ENCODE data around the gene RSPH10B2. TPM values are rescaled to one million over a fixed set of nuclear protein-coding genes. Genes with fewer than 3 reads are reported as not detected.
"Not testable (repeated sequence)": the region's sequence is repeated elsewhere in the genome, so short reads cannot be mapped to it uniquely, and the experiment has no call there.

RSPH10B2 gene
- total RNA-seq, 2 experiments from 2014 or later = 1.0 to 1.2 TPM

DNA sequence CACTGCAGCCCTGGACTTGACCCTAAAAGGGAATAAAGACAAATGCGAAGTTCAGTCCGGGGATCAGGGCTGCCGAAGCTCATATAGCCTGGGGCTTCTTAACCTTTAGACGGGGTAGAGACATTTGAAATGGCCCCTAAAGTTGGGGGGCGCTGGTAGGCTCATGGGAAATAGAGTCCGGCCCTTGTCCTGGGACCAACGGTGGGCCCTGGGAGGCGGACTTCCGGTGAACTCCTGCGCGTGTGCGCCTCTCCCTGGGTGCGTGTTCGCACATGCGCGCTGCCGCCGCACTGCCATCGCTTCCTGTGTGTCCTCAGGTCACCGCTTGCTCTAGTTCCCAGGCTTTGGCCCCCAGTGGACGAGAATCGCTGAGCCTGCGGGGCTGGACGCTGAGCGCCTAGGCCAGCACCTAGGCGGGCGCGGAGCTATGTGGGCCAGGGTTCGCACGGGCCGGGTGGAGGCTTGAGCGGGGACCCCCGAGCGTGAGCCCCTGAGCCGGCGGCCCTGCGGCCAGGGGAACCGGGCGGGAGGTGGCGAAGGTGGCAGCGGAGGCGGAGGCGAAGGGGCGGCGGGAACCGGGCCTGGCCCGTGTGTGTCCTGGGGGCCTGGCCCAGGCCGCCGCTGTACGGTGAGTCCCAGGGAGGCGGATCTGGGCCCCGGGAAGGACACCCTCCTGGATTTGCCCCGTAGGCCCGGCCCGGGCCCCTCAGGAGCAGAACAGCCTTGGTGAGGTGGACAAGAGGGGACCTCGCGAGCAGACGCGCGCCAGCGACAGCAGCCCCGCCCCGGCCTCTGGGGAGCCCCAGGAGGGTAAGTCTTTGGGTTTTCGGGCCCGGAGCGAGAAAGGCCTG, 24.2 kb upstream of the RSPH10B2 start:
- CTCF ChIA-PET = no interaction called here
- H3K27ac Mint-ChIP-seq = peak overlapping the region; percentile 84

GRCh38 chr7:6730343-6730633, 23.6 kb upstream of the RSPH10B2 start:
- Mint-ChIP-seq H3K27me3 (no peaks in the 10 kb centered on the region), H3K27ac (peak overlapping the region; percentile 84), H3K4me3 (peak overlapping the region; percentile 85), H3K36me3 (peaks cover 42% of the 10 kb centered on the region), H3K4me1 (peaks cover 22% of the 10 kb centered on the region), H3K9me3 (ENCODE audit: low read depth) (no peaks in the 10 kb centered on the region)
- peak; percentile 54 for DNase-seq
- CTCF ChIA-PET = interaction anchor here (0.6 kb wide), 1 partner anchor 371 kb away, joined by 4 read pairs; no protein-coding TSS in a partner anchor
- no peak for ATAC-seq

More for the DNA sequence above, 24.2 kb upstream of the RSPH10B2 start:
- H3K36me3 Mint-ChIP-seq = peaks cover 38% of the 10 kb centered on the region
- H3K9me3 Mint-ChIP-seq (ENCODE audit: low read depth) = no peaks in the 10 kb centered on the region
- peaks cover 25% of the 10 kb centered on the region for H3K4me1 Mint-ChIP-seq
- H3K4me3 Mint-ChIP-seq = peak overlapping the region; percentile 85
- peak; percentile 99 for ATAC-seq
- peak; percentile 90 for DNase-seq
- H3K27me3 Mint-ChIP-seq = no peaks in the 10 kb centered on the region

DNA sequence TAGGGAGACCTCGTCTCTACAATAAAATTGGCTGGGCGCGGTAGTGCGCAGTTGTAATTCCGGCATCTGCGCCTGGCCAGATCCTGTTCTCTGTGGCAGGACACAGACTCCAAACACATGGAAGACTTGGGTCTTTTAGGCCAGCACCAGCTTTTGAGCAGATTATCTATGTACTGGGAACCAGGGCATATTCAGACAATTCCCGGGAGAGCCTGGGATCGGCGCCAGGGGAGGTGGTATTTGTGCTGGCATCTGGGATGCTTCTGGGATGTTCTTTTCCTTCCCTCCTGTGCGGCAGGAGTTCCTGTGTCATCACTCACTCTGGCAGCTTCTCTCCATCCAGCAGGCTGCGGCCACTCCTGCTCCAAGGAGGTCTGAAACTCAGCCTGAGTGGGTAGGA, 15.5 kb upstream of the RSPH10B2 start:
- H3K4me1 Mint-ChIP-seq; H3K27me3 Mint-ChIP-seq; DNase-seq; CTCF ChIA-PET; H3K27ac Mint-ChIP-seq; H3K4me3 Mint-ChIP-seq; ATAC-seq; H3K9me3 Mint-ChIP-seq (ENCODE audit: low read depth): not testable (repeated sequence)
- peaks cover 49% of the 10 kb centered on the region for H3K36me3 Mint-ChIP-seq

DNA sequence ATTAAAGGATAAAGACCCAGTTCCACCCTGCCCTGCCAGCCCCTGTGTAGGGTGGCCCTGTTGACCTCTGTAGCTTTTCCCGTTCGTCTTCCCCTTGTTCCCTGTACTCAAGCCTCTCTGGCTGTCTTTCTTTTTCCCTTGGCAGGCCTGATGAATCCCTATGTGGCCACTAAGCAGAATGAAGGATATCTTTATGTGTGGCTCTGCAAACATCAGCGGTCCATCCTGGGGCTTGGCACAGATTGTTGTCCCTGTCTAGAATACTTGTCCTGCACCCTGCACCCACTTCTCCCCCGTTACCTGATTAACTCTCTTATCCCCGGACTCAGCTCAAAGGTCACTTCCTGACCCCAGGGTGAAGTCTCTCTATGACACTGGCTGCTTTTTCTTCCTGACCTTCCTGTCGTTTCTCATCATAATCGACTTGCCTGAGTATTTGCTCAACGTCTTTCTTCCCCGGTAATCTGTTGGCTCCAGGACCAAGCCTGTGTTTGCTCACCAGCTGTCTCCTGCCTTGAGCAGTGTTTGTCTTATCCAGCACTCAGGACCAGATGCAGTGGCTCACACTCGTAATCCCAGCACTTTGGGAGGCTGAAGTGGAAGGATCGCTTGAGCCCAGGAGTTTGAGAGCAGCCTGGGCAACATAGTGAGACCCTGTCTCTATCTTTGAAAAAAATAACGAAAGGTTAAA, 9.3 kb upstream of the RSPH10B2 start:
- CTCF ChIA-PET; H3K4me1 Mint-ChIP-seq; H3K27me3 Mint-ChIP-seq; H3K9me3 Mint-ChIP-seq (ENCODE audit: low read depth); H3K4me3 Mint-ChIP-seq; ATAC-seq; H3K27ac Mint-ChIP-seq; DNase-seq: not testable (repeated sequence)
- peaks cover 20% of the 10 kb centered on the region for H3K36me3 Mint-ChIP-seq

DNA sequence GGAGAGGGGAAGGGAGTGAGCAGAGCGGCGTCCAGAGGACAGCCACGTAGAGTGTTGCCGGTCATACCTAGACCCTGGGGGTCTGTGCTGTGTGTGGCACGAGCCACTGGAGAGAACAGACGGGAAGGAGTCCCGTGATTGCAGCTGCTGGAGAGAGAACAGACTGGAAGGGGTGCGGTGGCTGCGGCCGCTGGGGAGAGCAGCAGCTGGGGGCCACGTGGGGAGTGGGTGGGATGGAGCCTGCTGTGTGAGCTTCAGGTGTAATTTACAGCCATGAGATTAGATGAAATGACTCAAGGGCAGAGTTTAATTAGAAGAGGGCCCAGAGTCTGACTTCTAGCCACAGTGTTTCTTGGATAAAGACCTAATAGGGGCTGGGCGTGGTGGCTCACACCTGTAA, 4.6 kb upstream of the RSPH10B2 start:
- H3K4me3 Mint-ChIP-seq; H3K36me3 Mint-ChIP-seq; H3K9me3 Mint-ChIP-seq (ENCODE audit: low read depth); CTCF ChIA-PET; ATAC-seq; DNase-seq; H3K4me1 Mint-ChIP-seq; H3K27ac Mint-ChIP-seq; H3K27me3 Mint-ChIP-seq: not testable (repeated sequence)

GRCh38 chr7:6750173-6750572, 3.7 kb upstream of the RSPH10B2 start:
- CTCF ChIA-PET; DNase-seq; H3K27me3 Mint-ChIP-seq; H3K36me3 Mint-ChIP-seq; H3K4me3 Mint-ChIP-seq; H3K27ac Mint-ChIP-seq; H3K4me1 Mint-ChIP-seq; H3K9me3 Mint-ChIP-seq (ENCODE audit: low read depth): not testable (repeated sequence)
- ATAC-seq = peak; percentile 23

GRCh38 chr7:6761186-6761585, 7.3 kb downstream of the RSPH10B2 start:
- H3K9me3 Mint-ChIP-seq (ENCODE audit: low read depth); H3K4me3 Mint-ChIP-seq; H3K27ac Mint-ChIP-seq; ATAC-seq; DNase-seq; H3K27me3 Mint-ChIP-seq; CTCF ChIA-PET; H3K36me3 Mint-ChIP-seq; H3K4me1 Mint-ChIP-seq: not testable (repeated sequence)

DNA sequence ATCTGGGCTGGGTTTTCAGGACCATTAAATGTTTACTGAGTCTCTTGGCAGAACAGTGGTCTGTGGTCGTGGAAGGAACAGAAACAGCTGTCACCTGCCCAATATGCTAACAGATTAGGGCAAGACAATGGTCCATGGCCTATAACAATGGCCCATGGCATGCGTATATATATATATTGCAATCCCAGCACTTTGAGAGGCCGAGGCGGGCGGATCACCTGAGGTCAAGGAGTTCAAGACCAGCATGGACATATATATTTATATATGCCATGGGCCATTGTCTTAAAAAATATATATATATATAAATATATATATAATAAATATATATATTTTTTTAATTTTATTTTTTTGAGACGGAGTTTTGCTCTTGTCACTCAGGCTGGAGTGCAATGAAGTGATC, 27.7 kb downstream of the RSPH10B2 start:
- H3K4me1 Mint-ChIP-seq; DNase-seq; H3K36me3 Mint-ChIP-seq; H3K9me3 Mint-ChIP-seq (ENCODE audit: low read depth); H3K27me3 Mint-ChIP-seq; ATAC-seq; CTCF ChIA-PET; H3K27ac Mint-ChIP-seq; H3K4me3 Mint-ChIP-seq: not testable (repeated sequence)

DNA sequence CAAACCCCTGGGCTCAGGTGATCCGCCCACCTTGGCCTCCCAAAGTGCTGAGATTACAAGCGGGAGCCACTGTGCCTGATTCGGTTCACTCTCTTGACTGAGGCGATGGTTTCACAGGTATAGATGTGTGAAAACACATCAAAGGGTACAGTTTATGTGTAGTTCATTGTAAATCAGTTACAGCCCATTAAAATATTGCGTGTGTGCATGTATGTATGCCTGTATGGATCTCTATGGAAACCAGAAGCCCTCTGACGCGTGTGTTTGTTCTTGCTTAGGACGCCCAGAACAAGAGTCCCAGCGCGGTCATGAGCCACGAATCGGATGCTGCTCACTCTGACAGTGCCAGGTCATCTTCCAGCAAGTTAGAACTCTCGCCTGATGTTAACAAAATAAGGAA, 35.5 kb downstream of the RSPH10B2 start:
- H3K27ac Mint-ChIP-seq; H3K27me3 Mint-ChIP-seq; H3K4me3 Mint-ChIP-seq; CTCF ChIA-PET; DNase-seq; H3K9me3 Mint-ChIP-seq (ENCODE audit: low read depth); H3K4me1 Mint-ChIP-seq; ATAC-seq; H3K36me3 Mint-ChIP-seq: not testable (repeated sequence)

DNA sequence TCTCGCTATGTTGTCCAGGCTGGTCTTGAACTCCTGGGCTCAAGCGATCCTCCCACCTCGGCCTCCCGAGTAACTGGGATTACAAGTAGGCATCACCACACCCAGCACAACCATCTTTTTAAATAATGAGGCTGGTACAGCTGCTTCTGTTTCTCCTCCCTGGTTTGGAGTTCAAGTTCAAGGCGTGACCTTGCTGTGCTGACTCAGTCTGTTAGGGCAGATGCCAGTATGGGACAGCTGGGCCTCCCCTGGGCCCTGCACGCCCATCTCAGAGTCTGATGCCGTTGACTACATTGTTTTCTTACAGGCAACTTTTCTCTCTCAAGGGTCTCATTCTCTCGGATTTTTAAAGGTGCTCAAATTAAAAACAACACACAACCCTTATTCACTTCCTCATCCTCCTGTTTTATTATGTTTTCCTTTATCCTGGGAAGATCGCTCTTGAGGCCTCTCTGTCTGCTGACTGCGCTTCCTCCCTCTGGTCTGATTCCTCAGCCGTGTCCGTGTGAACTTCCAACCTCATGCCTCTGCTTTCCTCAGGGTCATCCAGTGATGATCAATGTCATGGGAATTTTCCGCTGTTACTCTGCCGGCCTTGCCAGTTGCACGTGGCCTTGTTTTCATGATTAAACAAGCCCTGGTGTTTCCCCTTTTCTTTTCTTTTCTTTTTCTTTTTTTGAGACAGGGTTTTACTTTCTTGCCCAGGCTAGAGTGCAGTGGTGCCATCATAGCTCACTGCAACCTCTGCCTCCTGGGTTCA, 38.4 kb downstream of the RSPH10B2 start:
- H3K9me3 Mint-ChIP-seq (ENCODE audit: low read depth); H3K27ac Mint-ChIP-seq; H3K4me3 Mint-ChIP-seq; H3K27me3 Mint-ChIP-seq; DNase-seq; H3K36me3 Mint-ChIP-seq; CTCF ChIA-PET; H3K4me1 Mint-ChIP-seq; ATAC-seq: not testable (repeated sequence)

DNA sequence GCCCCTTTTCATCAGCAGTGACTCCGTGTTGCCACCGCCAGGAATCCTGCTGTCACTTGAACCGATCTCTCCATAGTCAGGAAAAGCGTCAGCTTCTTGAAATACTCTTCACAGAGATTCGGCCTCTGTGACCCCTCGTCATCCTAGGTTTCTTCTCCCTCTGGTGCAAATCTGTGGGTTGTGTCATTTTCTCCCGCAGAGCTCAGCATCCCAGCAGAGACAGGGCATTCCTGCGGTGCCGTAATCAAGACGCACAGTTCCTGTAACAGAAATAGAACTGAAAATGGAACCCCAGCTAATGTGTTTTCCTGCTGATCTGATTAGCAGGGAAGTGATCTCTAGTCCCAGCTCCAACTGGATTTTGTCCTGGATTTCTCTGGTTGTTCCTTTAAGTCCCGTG, 40.4 kb downstream of the RSPH10B2 start:
- H3K36me3 Mint-ChIP-seq; H3K27me3 Mint-ChIP-seq; H3K9me3 Mint-ChIP-seq (ENCODE audit: low read depth); CTCF ChIA-PET; DNase-seq; ATAC-seq; H3K4me1 Mint-ChIP-seq; H3K4me3 Mint-ChIP-seq; H3K27ac Mint-ChIP-seq: not testable (repeated sequence)

GRCh38 chr7:6797218-6797617, 43.3 kb downstream of the RSPH10B2 start:
- H3K27ac Mint-ChIP-seq; H3K9me3 Mint-ChIP-seq (ENCODE audit: low read depth); H3K27me3 Mint-ChIP-seq: not testable (repeated sequence)

GRCh38 chr7:6798047-6798446, 44.1 kb downstream of the RSPH10B2 start:
- H3K9me3 Mint-ChIP-seq (ENCODE audit: low read depth); H3K36me3 Mint-ChIP-seq; ATAC-seq; H3K27me3 Mint-ChIP-seq; CTCF ChIA-PET; H3K4me1 Mint-ChIP-seq; H3K4me3 Mint-ChIP-seq; H3K27ac Mint-ChIP-seq; DNase-seq: not testable (repeated sequence)

More at GRCh38 chr7:6797218-6797617, 43.3 kb downstream of the RSPH10B2 start:
- H3K4me1 Mint-ChIP-seq, ATAC-seq, CTCF ChIA-PET, H3K36me3 Mint-ChIP-seq, H3K4me3 Mint-ChIP-seq, DNase-seq: not testable (repeated sequence)

- H3K36me3 Mint-ChIP-seq; H3K4me1 Mint-ChIP-seq; H3K9me3 Mint-ChIP-seq (ENCODE audit: low read depth); H3K4me3 Mint-ChIP-seq; H3K27me3 Mint-ChIP-seq; DNase-seq; ATAC-seq; H3K27ac Mint-ChIP-seq; CTCF ChIA-PET: not testable (repeated sequence)
Measured at GRCh38 chr7:6799887-6800286, 46.0 kb downstream of the RSPH10B2 start.

All from activated CD8-positive, alpha-beta memory T cell treated with anti-CD3 and anti-CD28 coated beads, Interleukin-2, amount 10 ng/mL, durations not matched to agents 7 days and 5 days (primary cell).